GM18526 (cell line): ENCODE results near the gene PCP4.

Experiments used
- POLR2A ChIP-seq: IDR thresholded peaks from 3 replicates; pipeline ENCODE4 v1.6.1; 2011; ENCODE audit not compliant: insufficient read length; ENCODE audit errors: extremely low read depth

PCP4 gene

DNA sequence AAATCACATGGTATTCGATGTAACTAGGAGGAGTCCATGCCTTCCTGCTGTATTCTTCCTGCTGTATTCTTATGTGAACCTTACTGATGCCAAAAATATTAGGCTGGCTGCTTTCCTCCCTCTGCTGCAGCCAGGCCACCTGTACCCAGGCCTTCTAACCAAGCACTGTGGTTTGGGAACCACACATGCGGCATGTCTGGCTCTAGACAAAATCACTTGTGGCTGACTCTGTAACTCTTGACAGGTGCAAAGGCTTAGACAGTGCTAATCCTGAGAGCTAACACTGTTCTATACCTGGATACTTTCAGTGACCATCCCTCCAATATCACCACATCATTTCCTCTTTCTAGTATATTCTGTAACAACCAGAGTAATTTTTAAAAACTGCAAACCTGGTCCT lies 67.7 kb downstream of the PCP4 start:
- no peak for TF ChIP-seq POLR2A

DNA sequence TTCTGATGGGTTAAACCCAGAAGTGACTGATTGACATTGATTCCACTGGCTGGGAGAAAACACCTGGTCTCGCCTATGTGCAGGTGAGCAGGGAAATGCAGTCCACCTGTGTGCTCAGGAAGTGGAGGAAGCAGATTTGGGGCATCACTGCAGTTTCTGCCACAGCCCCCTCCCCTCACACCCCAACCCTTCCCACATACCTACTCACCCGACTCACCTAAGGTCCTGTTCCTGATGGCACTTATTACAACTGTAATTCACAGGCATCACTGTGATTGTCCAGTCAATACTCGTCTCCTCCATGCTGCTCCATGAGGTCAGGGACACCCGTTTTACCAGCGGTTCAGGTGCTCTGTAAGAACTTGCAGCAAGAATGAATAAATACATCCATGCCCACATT lies 68.5 kb downstream of the PCP4 start:
- no peak for TF ChIP-seq POLR2A

DNA sequence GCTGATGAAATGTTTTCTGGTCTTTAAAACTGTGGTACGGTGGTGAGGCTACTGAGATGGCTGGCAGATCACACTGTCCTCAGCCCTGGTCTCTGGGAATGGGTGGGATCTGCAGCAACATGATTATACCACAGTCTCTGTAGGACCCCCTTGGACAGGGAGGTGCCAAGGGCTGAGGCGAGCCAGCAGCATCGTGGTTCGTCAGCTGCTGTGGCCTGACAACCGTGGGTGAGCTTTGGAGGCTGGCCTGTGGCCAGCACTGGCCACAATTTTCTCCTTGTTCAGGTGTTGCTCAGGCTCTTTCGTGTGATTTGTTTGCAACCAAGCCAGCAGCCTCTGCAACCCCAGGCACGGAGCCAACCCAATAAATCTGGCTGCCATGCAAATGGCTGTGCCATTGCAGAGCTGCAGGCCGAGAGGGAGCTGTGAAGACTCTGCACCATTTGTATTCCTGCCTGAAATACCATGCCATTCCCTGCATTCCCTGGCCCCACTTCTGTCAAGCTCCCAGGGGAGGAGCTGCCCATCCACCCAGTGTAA lies 70.9 kb downstream of the PCP4 start:
- TF ChIP-seq POLR2A, result no peak

DNA sequence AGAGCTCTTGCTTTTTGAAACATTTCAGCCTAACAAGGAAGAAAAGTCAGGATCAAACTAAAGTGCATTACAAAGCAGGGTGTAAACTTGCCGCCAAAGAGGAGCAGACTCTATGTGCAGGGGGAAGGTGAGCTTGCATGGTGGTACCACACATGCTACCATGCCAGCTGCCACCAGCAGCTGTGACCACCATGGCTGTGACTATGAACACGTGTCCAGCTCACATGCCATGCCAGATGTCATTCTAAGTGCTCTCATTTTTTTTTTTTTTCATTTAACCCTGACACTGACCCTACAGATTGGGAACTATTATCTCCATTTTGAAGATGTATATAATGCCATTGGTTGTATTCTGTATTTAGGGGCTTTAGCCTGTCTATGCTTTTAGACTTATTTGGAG lies 79.0 kb downstream of the PCP4 start:
- no peak for TF ChIP-seq POLR2A

DNA sequence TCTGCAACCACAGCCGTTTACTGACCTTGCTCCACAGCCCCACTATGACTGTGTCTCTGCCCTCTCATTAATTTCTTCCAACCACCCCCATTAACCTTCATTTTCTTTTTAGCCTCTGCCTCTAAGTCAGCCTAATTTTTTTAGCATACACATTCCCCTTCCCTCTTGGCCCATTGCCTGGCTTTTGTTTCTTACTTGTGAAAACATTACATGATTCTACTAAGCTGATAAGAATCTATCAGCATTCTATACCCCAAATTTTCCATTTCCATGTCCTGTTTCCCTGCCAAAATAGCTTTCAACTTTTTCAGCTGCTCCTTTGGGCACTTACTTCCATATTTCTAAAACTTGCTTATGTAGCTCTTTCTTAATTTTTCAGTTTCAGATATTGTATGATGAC lies 79.8 kb downstream of the PCP4 start:
- no peak for TF ChIP-seq POLR2A

DNA sequence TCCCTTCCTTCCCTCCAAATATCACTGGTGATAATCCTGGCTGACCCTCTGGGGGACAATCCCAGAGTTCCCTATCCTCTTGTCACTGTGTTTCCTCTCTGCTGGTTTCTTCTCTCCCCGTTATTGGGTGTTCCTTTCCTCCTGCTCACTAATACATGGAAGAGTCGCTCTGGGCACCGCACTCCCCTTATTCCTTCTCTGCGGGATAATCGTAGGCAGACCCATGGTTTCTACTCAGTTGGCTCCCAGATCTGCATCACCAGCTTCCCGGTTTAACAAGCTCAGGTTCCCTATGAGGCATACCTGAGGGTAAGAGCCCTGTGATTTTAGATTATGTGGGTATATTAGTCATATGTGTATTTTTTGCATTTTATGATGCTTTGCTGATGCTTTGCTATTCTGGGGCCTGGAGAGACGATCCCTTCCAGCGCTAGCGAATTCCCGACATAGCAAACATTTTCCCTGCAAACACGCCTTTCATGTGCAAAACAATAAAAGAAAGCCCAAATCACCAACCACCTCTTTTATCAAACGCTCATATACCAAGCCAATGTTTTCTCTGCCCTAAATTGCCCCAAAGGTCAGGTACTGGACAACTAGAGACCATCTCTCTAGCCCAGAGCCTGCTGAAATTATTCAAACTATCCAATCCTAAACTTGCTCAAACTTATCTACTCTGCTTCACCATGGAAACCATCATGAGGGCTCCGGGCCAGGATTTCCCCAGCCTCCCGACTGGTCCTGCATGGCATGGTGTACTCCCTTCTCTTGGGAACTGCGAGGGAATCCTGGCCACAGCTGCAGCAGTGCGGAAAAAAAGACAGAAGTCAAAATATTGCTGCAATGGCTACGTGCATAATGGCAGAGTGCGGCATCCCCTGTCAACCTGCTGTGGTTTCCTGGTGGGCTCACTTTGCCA lies 84.2 kb downstream of the PCP4 start:
- no peak for TF ChIP-seq POLR2A

DNA sequence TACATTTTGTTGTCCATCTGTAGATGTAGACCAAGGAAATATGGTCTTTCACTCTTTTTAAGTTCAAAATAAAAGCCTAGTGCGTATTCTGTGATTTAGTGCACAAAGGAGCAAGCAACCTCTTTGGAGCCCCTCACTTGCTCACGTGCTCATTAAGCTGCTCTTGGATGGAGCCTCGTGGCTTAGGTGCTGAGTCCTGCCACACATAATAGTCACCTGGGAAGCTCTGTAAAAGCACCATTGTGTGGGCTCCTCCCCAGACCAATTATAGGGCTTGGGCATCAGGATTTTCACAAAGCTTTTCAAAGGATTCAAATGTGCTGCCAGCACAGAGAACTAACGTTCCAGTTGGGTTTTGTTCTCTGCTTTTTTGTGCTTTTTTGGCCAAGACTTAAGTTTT lies 85.0 kb downstream of the PCP4 start:
- no peak for TF ChIP-seq POLR2A

DNA sequence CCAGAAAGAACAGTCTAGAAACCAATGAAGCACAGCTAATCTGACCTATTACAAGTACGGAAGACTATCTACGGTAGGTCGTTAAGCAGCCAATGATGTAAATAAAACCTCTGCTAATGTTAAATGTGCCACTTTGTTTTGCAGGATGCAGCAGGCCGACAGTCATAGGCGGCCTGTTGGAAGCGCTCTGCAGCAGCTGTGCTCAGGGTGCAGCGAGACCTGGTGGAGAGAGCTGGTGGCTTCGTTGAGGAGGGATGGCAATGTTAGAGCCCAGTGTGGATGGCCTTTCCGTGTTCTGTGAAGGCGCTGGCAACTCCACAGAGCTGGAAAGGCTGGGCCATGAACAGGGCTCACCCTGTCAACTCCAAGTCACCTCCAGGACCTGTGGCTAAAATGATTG lies 87.3 kb downstream of the PCP4 start:
- no peak for TF ChIP-seq POLR2A

DNA sequence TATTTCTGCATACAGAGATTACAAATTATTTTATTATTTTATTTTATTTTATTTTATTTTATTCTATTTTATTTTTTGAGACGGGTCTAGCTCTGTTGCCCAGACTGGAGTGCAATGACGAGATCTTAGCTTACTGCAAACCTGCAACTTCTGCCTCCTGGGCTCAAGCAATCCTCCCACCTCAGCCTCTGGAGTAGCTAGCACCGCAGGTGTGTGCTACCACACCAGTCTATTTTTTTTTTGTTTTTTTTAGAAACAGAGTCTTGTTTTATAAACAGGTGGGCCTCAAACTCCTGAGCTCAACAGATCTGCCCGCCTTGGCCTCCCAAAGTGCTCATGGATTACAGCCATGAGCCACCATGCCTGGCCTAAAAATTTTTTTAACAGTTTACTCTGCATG lies 88.1 kb downstream of the PCP4 start:
- TF ChIP-seq POLR2A, result no peak

DNA sequence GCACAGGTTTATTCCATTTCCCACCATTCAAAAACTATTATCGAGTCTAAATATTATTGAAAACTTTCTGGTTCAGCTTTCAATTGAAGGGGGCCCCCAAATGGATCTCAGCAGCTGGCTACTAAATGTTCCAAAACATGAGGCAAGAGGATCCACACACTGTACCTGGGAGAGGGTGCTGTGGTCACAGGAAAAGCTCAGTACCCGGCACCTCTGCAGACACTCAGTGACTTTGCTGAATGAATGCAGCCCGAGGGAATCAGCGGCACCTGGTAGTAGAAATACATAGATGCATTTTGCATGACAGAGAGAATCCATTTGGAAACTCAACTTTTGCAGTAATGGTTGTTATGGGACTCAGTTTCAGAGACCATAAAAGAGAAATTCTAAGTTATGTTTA lies 89.3 kb downstream of the PCP4 start:
- no peak for TF ChIP-seq POLR2A

DNA sequence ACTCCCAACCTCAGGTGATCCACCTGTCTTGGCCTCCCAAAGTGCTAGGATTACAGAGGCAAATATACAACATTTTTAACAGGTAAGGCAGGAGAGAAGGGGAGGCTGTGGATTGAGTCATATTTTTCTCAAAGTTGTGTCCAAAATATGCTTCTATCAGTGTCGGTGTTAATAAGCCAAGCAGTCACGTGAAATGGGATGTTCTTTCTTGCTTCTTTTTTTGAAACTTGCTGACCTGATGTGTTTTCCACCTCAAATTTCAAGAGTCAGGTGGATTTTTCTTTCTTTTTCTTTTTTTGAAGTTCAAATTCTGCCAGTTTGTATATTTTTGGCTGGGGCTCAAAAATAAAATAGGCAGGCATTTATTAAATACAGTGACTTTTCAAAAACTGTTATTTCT lies 91.5 kb downstream of the PCP4 start:
- TF ChIP-seq POLR2A, result no peak

DNA sequence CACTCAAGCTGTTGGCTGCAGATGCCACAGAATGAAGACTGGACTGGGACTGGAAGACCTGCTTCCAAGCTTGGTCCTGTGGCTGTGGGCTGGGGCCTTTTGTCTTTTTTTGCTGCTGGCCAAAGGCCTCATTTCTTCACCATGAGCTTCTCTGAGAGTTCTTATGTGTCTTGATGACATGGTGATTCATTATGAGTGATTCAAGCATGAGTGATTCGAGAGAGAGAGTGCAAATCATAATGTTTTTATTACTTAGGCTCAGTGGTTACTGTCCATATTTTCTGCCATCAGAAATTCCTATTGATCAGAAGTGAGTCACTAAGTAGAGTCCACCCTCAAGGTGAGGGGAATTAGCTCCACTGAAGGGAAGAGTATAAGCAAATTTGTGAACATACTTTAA lies 94.0 kb downstream of the PCP4 start:
- no peak for TF ChIP-seq POLR2A

DNA sequence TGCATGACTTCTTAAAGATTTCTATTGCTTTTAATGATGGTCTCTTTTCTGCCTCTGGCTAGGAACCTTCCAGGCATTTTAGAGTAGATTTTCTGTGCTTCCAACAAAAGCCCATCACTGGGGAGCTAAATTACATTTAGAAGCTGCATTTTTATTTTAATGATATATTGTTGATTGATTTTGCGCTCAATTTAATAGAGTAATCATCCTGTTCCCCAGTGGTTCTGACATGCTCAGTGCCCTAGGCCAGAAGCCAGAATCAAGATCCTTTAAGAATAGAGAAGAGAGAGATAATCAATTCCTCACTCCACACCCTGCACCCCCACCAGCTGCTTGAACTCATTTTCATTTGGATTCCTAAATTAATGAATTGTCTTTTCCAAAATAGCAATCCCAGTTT lies 97.8 kb downstream of the PCP4 start:
- TF ChIP-seq POLR2A, result no peak

DNA sequence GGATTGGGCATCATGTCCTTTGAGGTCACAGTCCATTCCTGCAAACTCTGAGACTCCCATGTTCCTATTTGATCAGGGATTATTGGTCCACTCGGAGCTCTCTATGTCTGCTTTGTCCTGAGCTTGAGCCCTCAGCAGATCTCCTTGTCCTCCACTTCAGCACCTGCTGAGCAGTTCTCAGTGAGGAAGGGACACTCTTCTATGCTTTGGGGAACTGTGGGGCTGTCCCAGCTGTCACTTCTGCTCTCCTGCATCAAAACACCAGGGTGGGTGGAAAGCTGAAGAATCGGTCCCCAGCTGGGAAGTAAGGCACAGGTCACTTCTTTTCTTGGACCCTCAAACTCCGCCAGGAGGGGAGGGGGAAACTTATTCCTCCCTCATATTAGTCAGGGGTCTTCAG lies 99.5 kb downstream of the PCP4 start:
- TF ChIP-seq POLR2A, result no peak

DNA sequence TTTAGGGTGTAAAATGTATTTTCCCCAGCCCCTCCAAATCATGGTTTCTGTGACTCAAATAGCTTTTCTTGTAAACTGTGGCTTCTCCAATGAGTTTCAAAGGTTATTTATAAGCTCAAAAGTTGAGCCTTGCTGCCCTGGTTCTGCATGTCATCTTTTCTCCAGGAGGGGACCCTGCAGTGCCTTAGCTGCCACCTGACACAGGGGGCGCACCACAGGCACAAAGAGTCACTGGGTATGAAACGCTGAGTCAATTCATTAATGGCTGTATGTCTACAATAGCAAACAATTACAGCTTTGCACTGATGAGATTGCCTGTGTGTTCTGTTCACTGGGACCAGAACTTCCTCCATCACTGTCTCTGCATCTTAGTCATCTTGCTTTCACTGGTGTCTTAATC lies 100.8 kb downstream of the PCP4 start:
- no peak for TF ChIP-seq POLR2A

DNA sequence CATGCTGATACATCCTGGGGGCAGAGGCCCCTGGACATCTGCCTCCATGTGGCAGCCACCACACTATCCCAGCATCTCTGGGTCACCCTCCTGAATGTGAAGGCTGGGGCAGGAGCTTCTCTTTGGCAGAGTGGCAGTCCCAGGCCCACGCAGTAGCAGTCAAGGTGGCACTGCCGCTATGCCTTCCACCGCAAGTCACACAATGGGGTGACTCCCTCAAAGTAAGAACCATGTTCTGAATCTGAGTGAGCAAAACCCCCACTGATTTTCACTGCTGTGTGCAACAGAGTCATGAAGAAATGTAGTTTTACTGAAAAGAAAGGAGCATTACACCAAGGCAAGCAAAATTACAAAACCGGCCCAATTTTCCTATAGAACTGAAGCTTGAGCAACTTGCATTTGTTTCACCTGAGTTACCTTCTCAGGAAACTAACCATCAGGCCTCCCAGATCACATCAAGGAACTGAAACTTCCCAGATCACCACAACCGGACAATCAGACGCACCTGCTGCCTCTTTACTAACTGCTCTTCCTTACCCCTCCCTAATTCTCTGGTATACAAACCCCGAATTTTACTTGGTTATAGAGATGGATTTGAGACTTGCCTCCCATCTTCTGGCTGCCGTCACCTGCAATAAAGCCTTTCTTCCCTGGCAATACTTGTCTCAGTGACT lies 102.6 kb downstream of the PCP4 start:
- no peak for TF ChIP-seq POLR2A

DNA sequence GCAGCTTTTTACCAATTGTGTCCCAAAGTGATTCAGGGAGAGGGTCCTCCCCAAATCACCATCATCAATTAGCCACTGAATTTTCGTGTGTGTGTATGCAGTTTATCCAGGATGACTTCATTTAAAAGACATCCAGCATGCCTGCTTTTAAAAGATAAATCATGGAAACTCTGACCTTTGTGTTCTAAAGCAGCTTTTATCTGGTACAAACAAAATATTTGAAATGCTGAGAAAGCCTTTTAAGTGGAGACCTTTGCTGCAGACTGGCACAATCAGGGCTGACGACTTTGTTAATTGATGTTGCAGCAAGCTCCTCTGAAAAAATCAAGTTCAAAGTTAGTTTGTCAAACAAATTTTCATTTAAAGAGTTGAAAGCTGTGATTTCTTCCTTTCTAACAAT lies 104.7 kb downstream of the PCP4 start:
- TF ChIP-seq POLR2A, result no peak

DNA sequence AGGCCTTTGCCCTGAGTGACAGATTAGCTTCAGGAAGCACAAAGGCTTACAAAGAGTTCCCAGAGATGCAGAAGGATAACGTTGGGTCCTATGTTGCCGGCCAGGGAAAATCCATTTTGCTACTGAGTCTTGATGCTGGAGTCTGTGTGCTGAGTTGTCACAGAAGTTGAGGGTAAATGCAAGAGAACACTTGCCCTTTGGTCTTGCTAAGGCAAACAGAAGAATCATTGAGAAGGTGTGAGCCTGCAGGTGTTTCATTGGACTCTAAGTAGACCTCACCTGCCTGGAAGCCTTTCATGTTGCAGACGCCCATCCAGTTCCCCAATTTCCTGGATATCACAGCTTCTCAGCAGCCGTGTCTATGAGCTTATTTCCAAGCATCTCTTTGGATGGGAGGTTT lies 105.2 kb downstream of the PCP4 start:
- no peak for TF ChIP-seq POLR2A
